GM20000 (cell line): Measurements from ENCODE around the gene ADCY2.

Experiments used
- DNase-seq: peaks from one replicate; pipeline ENCODE4 v3.0.0; 2012; ENCODE audit warnings: low spot score
- TF ChIP-seq, protein P1 (sequence below): IDR thresholded peaks from 2 replicates; pipeline ENCODE4 v1.5.1; 2012; ENCODE audit warnings: mild to moderate bottlenecking, control low read depth; ENCODE audit errors: extremely low read depth, missing control alignments

The ADCY2 gene

DNA sequence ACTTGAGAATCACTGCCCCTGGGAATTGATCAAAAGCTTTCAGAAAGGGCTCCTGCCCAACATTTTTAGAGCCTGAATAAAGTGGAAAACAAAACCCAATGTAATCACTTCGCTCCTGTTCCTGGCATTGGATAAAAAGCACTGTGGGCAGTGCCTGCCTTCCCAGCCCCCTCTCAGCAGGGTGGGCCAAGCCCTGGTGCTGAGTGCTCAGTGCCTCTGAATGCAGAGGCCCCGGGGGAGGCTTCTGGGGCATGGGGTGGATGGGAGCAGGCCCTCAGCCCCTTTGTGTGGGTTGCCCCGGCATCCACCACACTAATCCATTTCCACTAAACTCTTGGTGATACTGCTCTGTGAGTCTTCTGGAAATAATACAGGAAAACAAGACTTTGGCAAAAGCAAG lies 399.4 kb downstream of the ADCY2 start:
- TF ChIP-seq, protein P1, sequence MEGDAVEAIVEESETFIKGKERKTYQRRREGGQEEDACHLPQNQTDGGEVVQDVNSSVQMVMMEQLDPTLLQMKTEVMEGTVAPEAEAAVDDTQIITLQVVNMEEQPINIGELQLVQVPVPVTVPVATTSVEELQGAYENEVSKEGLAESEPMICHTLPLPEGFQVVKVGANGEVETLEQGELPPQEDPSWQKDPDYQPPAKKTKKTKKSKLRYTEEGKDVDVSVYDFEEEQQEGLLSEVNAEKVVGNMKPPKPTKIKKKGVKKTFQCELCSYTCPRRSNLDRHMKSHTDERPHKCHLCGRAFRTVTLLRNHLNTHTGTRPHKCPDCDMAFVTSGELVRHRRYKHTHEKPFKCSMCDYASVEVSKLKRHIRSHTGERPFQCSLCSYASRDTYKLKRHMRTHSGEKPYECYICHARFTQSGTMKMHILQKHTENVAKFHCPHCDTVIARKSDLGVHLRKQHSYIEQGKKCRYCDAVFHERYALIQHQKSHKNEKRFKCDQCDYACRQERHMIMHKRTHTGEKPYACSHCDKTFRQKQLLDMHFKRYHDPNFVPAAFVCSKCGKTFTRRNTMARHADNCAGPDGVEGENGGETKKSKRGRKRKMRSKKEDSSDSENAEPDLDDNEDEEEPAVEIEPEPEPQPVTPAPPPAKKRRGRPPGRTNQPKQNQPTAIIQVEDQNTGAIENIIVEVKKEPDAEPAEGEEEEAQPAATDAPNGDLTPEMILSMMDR, result no peak
- DNase-seq, result no peak

DNA sequence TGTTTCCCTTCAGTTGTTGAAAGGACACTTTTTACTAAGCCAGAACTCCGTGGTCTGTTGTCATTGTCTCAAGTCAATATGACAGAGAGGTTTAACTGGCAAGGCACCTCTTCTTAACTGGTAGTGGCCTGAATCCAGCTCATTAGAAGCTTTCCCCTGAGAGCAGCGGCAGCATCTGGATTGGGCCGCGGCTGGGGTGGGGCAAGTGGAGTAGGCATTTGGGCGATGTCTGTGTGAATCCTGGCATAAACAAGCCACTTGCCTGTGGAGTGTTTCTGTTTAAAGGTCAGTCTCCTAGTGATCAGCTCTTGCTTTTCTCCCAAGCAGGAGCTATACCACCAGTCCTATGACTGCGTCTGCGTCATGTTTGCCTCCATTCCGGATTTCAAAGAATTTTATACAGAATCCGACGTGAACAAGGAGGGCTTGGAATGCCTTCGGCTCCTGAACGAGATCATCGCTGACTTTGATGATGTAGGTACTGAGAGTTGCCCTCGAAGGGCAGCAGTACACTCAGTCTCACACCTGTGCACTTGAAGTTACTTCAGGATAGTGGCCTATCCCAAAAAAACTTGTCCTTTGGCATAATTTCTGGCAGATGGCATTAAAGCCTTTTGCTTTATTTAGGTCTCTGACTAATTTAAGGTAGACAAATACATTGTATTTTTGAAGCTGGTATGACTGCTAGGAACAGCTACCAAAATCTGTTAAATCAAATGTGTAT lies 406.1 kb downstream of the ADCY2 start:
- no peak for DNase-seq
- TF ChIP-seq, protein P1, result no peak

DNA sequence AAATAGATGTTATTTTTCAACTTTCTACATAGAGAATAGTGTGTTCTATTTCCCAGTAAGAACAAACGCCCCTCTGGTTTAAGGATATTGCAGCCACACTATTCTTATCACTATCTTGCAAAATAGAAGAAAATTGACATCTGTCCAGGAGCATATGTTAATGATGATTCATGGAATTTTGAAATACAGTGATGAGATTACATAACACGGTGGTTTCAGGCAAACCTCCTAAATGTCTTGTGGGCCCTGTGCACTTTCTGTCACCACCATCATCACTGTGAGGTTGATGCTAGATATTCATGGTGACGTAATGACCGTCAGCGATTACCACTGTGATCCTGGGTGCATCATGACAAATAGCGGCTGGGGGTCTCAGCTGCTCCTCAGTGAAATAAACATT lies 406.9 kb downstream of the ADCY2 start:
- DNase-seq, result no peak
- TF ChIP-seq, protein P1, result no peak

GRCh38 chr5:7803937-7804336 lies 408.0 kb downstream of the ADCY2 start:
- TF ChIP-seq, protein P1, result no peak
- DNase-seq, result no peak

- TF ChIP-seq, protein P1, result peak; percentile 19
- peak; percentile 22 for DNase-seq
These were observed 409.4 kb downstream of the ADCY2 start for GRCh38 chr5:7805379-7805778.

DNA sequence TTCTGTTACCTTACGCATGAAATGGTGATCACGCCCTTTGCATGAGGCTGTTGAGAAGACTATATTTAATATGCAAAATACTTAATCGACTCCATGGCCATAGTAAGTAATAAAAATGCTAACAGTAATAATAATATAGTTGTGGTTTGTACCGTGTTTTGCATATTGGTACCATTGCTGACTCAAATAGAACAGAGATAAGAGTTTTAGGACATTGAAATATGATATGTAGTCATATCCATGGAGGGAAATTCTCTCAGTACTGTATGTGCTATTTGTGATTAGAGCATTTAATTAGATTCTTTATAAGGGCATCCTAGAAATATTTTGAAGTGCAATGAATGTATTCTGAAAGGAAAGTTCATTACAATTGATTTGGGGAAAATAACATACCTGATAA lies 413.1 kb downstream of the ADCY2 start:
- DNase-seq, result no peak
- TF ChIP-seq, protein P1, result no peak

- DNase-seq, result no peak
- TF ChIP-seq, protein P1, result no peak
These were observed 415.8 kb downstream of the ADCY2 start for GRCh38 chr5:7811715-7812114.
